Measurements from ENCODE around the gene CSTB.

The CSTB gene

GRCh38 chr21:43815107-43815613, 39.1 kb upstream of the CSTB start:
- Histone ChIP-seq H3F3A (ENCODE audit: low read depth) (no peaks in the 10 kb centered on the region), H3K9me2 (replicated peaks; ENCODE audit: low read depth, low read length) (no peaks in the 10 kb centered on the region), H2AFZ (ENCODE audit: low read length) (no peak overlapping the region), H3K4me3 (ENCODE audit: low read length, poor library complexity, severe bottlenecking) (no peak overlapping the region), H3K4me2 (ENCODE audit: low read depth, low read length, poor library complexity, severe bottlenecking) (no peak overlapping the region), H3K4me1 (ENCODE audit: insufficient read depth, low read length, poor library complexity, severe bottlenecking) (peaks cover 3% of the 10 kb centered on the region), H3K36me3 (ENCODE audit: insufficient read depth, low read length) (no peaks in the 10 kb centered on the region), H3K27me3 (ENCODE audit: insufficient read depth, low read length, poor library complexity, severe bottlenecking) (no peaks in the 10 kb centered on the region), H3K9me3 (ENCODE audit: insufficient read depth, low read depth, low read length) (no peaks in the 10 kb centered on the region), H3K9ac (ENCODE audit: low read depth, low read length, poor library complexity, severe bottlenecking) (no peak overlapping the region), H3K79me2 (ENCODE audit: insufficient read depth, low read length) (no peaks in the 10 kb centered on the region), H4K20me1 (ENCODE audit: insufficient read depth, low read length, poor library complexity, severe bottlenecking) (no peaks in the 10 kb centered on the region)
- no peak for TF ChIP-seq EZH2phosphoT487 (IDR thresholded peaks at IDR 0.05; ENCODE audit: borderline replicate concordance)
- TF ChIP-seq, protein P1, sequence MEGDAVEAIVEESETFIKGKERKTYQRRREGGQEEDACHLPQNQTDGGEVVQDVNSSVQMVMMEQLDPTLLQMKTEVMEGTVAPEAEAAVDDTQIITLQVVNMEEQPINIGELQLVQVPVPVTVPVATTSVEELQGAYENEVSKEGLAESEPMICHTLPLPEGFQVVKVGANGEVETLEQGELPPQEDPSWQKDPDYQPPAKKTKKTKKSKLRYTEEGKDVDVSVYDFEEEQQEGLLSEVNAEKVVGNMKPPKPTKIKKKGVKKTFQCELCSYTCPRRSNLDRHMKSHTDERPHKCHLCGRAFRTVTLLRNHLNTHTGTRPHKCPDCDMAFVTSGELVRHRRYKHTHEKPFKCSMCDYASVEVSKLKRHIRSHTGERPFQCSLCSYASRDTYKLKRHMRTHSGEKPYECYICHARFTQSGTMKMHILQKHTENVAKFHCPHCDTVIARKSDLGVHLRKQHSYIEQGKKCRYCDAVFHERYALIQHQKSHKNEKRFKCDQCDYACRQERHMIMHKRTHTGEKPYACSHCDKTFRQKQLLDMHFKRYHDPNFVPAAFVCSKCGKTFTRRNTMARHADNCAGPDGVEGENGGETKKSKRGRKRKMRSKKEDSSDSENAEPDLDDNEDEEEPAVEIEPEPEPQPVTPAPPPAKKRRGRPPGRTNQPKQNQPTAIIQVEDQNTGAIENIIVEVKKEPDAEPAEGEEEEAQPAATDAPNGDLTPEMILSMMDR (conservative IDR thresholded peaks at IDR 0.05; ENCODE audit: low read length): no peak

DNA sequence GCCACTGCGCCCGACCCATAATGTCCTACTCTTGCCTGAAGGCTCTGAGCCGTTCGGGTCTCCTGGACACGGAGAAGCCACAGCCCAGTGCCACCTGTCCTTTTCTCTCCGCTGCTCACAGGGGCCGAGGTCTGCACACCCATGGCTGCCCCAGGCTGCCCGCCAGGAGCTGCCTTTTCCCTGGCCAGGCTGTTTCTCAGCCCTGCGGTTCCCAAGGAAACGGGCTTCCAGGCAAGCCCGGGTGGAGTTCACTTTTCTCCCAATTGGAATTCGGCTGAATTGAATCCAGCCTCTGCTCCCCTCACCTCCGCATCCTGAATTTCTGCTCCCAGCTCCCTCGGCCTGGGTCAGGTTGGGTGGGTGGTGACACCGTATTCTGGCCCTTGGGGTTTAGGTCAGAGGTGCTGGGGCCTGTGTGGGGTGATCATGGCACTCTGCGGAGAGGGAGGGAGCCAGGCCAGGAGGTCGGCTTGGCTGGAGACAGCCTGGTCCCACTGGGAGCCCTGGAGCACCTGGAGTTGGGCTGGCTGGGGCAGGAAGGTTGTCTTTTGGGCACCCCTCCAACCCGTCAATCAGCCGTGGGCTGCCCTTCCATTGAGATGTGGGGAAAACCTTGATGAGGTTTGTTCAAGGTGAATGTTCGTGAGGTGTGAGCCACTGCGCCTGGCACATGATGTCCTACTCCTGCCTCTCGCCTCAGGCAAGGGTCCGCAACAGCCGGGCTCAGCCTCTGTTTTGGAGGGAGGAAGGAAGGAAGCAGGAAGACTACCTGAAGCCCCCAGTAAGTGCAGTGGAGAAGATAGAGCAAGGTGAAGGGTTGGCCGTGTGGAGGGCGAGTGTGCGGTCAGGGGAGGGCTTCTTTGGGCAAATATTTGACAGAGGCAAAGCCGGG, 38.4 kb upstream of the CSTB start:
- Histone ChIP-seq H3K79me2 (ENCODE audit: insufficient read depth, low read length) (no peaks in the 10 kb centered on the region), H3K9me3 (ENCODE audit: insufficient read depth, low read depth, low read length) (no peaks in the 10 kb centered on the region), H3K4me1 (ENCODE audit: insufficient read depth, low read length, poor library complexity, severe bottlenecking) (peaks cover 3% of the 10 kb centered on the region), H3F3A (ENCODE audit: low read depth) (no peaks in the 10 kb centered on the region), H3K4me2 (ENCODE audit: low read depth, low read length, poor library complexity, severe bottlenecking) (no peak overlapping the region), H2AFZ (ENCODE audit: low read length) (no peak overlapping the region), H3K27me3 (ENCODE audit: insufficient read depth, low read length, poor library complexity, severe bottlenecking) (no peaks in the 10 kb centered on the region), H3K36me3 (ENCODE audit: insufficient read depth, low read length) (no peaks in the 10 kb centered on the region), H3K4me3 (ENCODE audit: low read length, poor library complexity, severe bottlenecking) (no peak overlapping the region), H3K9ac (ENCODE audit: low read depth, low read length, poor library complexity, severe bottlenecking) (no peak overlapping the region), H3K9me2 (replicated peaks; ENCODE audit: low read depth, low read length) (no peaks in the 10 kb centered on the region), H4K20me1 (ENCODE audit: insufficient read depth, low read length, poor library complexity, severe bottlenecking) (no peaks in the 10 kb centered on the region)
- TF ChIP-seq EZH2phosphoT487 (IDR thresholded peaks at IDR 0.05; ENCODE audit: borderline replicate concordance): no peak
- TF ChIP-seq, protein P1 (conservative IDR thresholded peaks at IDR 0.05; ENCODE audit: low read length): no peak

DNA sequence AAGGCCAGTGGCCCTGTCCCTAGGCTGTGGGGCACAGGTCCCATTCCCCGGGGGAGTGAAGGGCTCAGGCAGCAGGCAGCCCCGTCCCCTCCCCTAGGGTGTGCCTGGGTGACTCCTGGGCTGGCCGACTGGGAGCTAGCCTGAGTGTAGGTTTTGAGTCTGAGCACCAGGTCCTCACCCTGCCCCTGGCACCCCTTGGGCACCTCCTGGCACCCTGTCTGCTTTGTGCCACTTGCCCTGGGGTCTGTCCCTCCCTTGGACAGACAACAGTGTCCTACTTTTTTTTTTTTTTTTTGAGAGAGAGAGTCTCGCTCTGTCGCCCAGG, 37.5 kb upstream of the CSTB start:
- Histone ChIP-seq H3K4me1 (ENCODE audit: insufficient read depth, low read length, poor library complexity, severe bottlenecking) (peaks cover 3% of the 10 kb centered on the region), H4K20me1 (ENCODE audit: insufficient read depth, low read length, poor library complexity, severe bottlenecking) (no peaks in the 10 kb centered on the region), H3K27me3 (ENCODE audit: insufficient read depth, low read length, poor library complexity, severe bottlenecking) (no peaks in the 10 kb centered on the region), H3K79me2 (ENCODE audit: insufficient read depth, low read length) (no peaks in the 10 kb centered on the region), H3F3A (ENCODE audit: low read depth) (no peaks in the 10 kb centered on the region), H3K9me3 (ENCODE audit: insufficient read depth, low read depth, low read length) (no peaks in the 10 kb centered on the region), H3K9me2 (replicated peaks; ENCODE audit: low read depth, low read length) (no peaks in the 10 kb centered on the region), H2AFZ (ENCODE audit: low read length) (no peak overlapping the region), H3K9ac (ENCODE audit: low read depth, low read length, poor library complexity, severe bottlenecking) (no peak overlapping the region), H3K4me2 (ENCODE audit: low read depth, low read length, poor library complexity, severe bottlenecking) (no peak overlapping the region), H3K36me3 (ENCODE audit: insufficient read depth, low read length) (no peaks in the 10 kb centered on the region), H3K4me3 (ENCODE audit: low read length, poor library complexity, severe bottlenecking) (no peak overlapping the region)
- TF ChIP-seq EZH2phosphoT487 (IDR thresholded peaks at IDR 0.05; ENCODE audit: borderline replicate concordance): no peak
- TF ChIP-seq, protein P1 (conservative IDR thresholded peaks at IDR 0.05; ENCODE audit: low read length): no peak

All from Loucy (cell line).